Natural killer cell (primary cell): Measurements from ENCODE around the gene MIER1. TPM values are rescaled to one million over a fixed set of nuclear protein-coding genes. Genes with fewer than 3 reads are reported as not detected.

Source experiments
- ATAC-seq, 3 donors: fragments of 150-1000 bp in 2 of 3; fragments of 200-7000 bp in 1 of 3; cut with Tn5 transposase; 1 replicate in 1 of 3; 2 replicates in 2 of 3; pipeline ENCODE4 v1.10.0; 2021; ENCODE audit warnings: mild to moderate bottlenecking in 2 of 3, moderate library complexity in 2 of 3
- DNase-seq, 2 donors: peaks; one replicate each; pipeline versions ENCODE4 v3.0.0 to v3.0.0-alpha.2; 2013 to 2021; ENCODE audit warnings: mixed read lengths in 1 of 2
- H3K27ac ChIP-seq: one replicate; pipeline ENCODE4 v1.5.1; 2013; ENCODE audit warnings: mild to moderate bottlenecking, low read length
- H3K27me3 ChIP-seq: one replicate; pipeline ENCODE4 v1.6.1; 2013; ENCODE audit warnings: low read length; ENCODE audit not compliant: control insufficient read depth, insufficient read depth
- H3K36me3 ChIP-seq: one replicate; pipeline ENCODE4 v1.6.1; 2013; ENCODE audit warnings: low read length; ENCODE audit not compliant: control insufficient read depth, insufficient read depth
- H3K4me1 ChIP-seq: one replicate; pipeline ENCODE4 v1.6.1; 2013; ENCODE audit warnings: low read length; ENCODE audit not compliant: control insufficient read depth, insufficient read depth
- H3K4me3 ChIP-seq: one replicate; pipeline ENCODE4 v1.5.1; 2013; ENCODE audit warnings: low read length
- H3K9me3 ChIP-seq: one replicate; pipeline ENCODE4 v1.6.1; 2013; ENCODE audit warnings: low read length; ENCODE audit not compliant: control insufficient read depth, insufficient read depth
- H3K27ac Mint-ChIP-seq, 2 donors: one replicate each; pipeline ENCODE4 v1.8.0; 2022; ENCODE audit warnings: mild to moderate bottlenecking in 2 of 2, mixed read lengths in 2 of 2, moderate library complexity in 1 of 2
- H3K27me3 Mint-ChIP-seq, 2 donors: one replicate each; pipeline ENCODE4 v1.8.0; 2022; ENCODE audit warnings: low read depth in 2 of 2, mixed read lengths in 2 of 2
- H3K36me3 Mint-ChIP-seq: one replicate; pipeline ENCODE4 v1.8.0; 2022; ENCODE audit warnings: mixed read lengths
- H3K4me1 Mint-ChIP-seq, 2 donors: one replicate each; pipeline ENCODE4 v1.8.0; 2022; ENCODE audit warnings: mixed read lengths in 2 of 2
- H3K4me3 Mint-ChIP-seq: one replicate; pipeline ENCODE4 v1.8.0; 2022; ENCODE audit warnings: mild to moderate bottlenecking, moderate library complexity, mixed read lengths
- H3K9me3 Mint-ChIP-seq, 2 donors: one replicate each; pipeline ENCODE4 v1.8.0; 2022; ENCODE audit warnings: mixed read lengths in 2 of 2
- WGBS: methylation state at CpG from one replicate; pipeline ENCODE4 v1.1.7; 2013; ENCODE audit warnings: missing lambda C conversion rate; ENCODE audit not compliant: insufficient coverage; 5-methylcytosine and 5-hydroxymethylcytosine counted together
- intact Hi-C: fragments of 100-400 bp; cut with micrococcal nuclease; formaldehyde crosslinking; loops from one replicate; pipeline ENCODE4 v1.14.2; 2022
- total RNA-seq, 4 donors: library from RNA; stranded (reverse); fragments of 120-200 nt in 1 of 4; gene quantifications; one replicate each; pipeline versions ENCODE4 v1.2.3 to v1.2.4, GENCODE V29; 2013 to 2022
- TF ChIP-seq, protein P1 (sequence below): fragments of 200-600 bp; IDR thresholded peaks from one replicate; pipeline ENCODE4 v1.8.0; 2022; ENCODE audit warnings: antibody characterized with exemption

The MIER1 gene
- total RNA-seq, 3 donors from 2014 or later (not counting 1 experiment from before 2014, with no cell fraction given) = 87.9 to 94.3 (median 93.2) TPM

DNA sequence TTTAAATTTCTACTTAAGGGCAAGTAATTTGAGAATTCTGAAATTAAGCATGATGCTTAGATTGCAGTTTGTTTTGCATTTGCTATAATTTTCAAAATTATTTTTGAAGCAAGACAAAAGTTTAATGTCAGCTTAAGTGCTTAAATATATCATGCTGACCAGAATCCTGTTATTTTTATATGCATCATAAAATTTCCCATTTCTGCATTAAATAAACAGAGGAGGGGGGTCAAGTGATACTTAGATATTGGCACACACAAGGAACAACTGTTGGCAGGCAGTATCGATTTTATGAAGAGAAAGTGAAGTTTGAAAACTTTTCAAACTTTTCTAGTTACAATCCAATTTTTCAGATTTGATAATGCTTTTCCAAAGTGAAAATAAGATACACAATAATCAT is 61.0 kb downstream of the MIER1 start:
- no CpG with 5 or more reads among the region's 1 CpG for WGBS
- Histone ChIP-seq H3K9me3 (no peaks in the 10 kb centered on the region), H3K36me3 (peaks cover 72% of the 10 kb centered on the region), H3K4me1 (no peaks in the 10 kb centered on the region), H3K27me3 (no peaks in the 10 kb centered on the region), H3K4me3 (no peak overlapping the region), H3K27ac (no peak overlapping the region)
- peaks cover 18% of the 10 kb centered on the region for H3K36me3 Mint-ChIP-seq
- TF ChIP-seq, protein P1, sequence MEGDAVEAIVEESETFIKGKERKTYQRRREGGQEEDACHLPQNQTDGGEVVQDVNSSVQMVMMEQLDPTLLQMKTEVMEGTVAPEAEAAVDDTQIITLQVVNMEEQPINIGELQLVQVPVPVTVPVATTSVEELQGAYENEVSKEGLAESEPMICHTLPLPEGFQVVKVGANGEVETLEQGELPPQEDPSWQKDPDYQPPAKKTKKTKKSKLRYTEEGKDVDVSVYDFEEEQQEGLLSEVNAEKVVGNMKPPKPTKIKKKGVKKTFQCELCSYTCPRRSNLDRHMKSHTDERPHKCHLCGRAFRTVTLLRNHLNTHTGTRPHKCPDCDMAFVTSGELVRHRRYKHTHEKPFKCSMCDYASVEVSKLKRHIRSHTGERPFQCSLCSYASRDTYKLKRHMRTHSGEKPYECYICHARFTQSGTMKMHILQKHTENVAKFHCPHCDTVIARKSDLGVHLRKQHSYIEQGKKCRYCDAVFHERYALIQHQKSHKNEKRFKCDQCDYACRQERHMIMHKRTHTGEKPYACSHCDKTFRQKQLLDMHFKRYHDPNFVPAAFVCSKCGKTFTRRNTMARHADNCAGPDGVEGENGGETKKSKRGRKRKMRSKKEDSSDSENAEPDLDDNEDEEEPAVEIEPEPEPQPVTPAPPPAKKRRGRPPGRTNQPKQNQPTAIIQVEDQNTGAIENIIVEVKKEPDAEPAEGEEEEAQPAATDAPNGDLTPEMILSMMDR = no peak
- no peaks in the 10 kb centered on the region for H3K9me3 Mint-ChIP-seq
- DNase-seq (no peak), ATAC-seq (no peak)
- peaks cover 15 to 17% of the 10 kb centered on the region in 2 donors for H3K4me1 Mint-ChIP-seq
- H3K4me3 Mint-ChIP-seq = no peak overlapping the region
- H3K27ac Mint-ChIP-seq = no peak overlapping the region
- no peaks in the 10 kb centered on the region for H3K27me3 Mint-ChIP-seq
- intact Hi-C loops = no loop called here

DNA sequence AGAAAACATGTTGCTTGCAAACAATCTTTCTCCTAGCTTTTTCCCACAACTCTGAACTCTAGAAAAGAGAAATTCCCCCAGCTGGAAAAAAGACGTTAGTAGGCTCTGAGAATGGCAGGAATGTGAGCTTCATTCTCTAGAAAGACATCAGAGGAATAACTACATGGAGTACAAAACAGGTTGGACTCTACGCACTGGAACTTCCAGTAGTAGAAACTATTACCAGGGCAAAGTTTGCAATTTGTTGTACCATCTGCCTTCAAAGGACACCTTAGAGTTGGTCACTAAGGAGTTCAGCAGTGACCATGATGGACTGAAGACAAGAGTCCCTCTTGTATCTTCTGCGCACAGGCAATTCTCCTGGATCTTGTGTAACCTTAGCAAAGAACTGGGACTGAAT is 68.3 kb downstream of the MIER1 start:
- Histone ChIP-seq H3K4me1 (no peaks in the 10 kb centered on the region), H3K36me3 (peaks cover 13% of the 10 kb centered on the region), H3K27ac (no peak overlapping the region), H3K27me3 (no peaks in the 10 kb centered on the region), H3K4me3 (no peak overlapping the region), H3K9me3 (no peaks in the 10 kb centered on the region)
- intact Hi-C loops = no loop called here
- WGBS = 96% methylated on average over 2 of the region's 3 CpGs
- Mint-ChIP-seq H3K36me3 (peaks cover 5% of the 10 kb centered on the region), H3K9me3 (no peaks in the 10 kb centered on the region), H3K27me3 (no peaks in the 10 kb centered on the region), H3K27ac (no peak overlapping the region), H3K4me3 (no peak overlapping the region), H3K4me1 (peaks cover 6 to 7% of the 10 kb centered on the region in 2 donors)
- ATAC-seq (no peak), DNase-seq (no peak)
- TF ChIP-seq, protein P1 = no peak

- Mint-ChIP-seq H3K36me3 (no peaks in the 10 kb centered on the region), H3K4me1 (peaks cover 6 to 14% of the 10 kb centered on the region in 2 donors), H3K27ac (peak overlapping the region; percentile 21 to 42), H3K4me3 (no peak overlapping the region), H3K27me3 (no peaks in the 10 kb centered on the region), H3K9me3 (no peaks in the 10 kb centered on the region)
- ATAC-seq (peak; percentile 56 to 77 (median 74)), DNase-seq (peak; percentile 23 to 78)
- Histone ChIP-seq H3K9me3 (no peaks in the 10 kb centered on the region), H3K27me3 (no peaks in the 10 kb centered on the region), H3K36me3 (peaks cover 8% of the 10 kb centered on the region), H3K27ac (no peak overlapping the region), H3K4me1 (no peaks in the 10 kb centered on the region), H3K4me3 (no peak overlapping the region)
- 70% methylated on average over 7 of the region's 7 CpGs for WGBS
- TF ChIP-seq, protein P1 = peak; percentile 49
- intact Hi-C loops = loop anchor here (1.0 kb wide), 2 partner anchors 153 to 215 kb away; no protein-coding TSS in a partner anchor
These were observed 71.4 kb downstream of the MIER1 start for GRCh38 chr1:66996018-66996682.

DNA sequence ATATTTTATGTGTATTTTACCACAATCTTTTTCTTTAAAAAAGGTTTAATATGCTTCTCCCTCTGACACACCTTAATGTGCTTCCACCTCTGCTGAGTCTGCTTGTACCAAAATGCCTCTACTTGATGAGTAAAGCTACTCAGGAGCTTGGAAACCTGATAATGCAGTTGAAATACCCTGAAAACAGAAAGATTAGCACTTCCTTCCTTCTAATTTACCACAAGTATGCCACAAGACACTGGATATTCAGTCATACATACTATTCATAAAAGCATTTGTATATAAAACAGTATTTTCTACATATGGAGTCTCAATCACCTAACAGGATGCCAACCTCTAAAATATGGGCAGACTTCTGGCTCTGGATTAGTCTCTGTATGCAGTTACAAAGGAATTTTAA is 74.2 kb downstream of the MIER1 start:
- DNase-seq = no peak
- Mint-ChIP-seq H3K27me3 (no peaks in the 10 kb centered on the region), H3K4me1 (peaks cover 6 to 14% of the 10 kb centered on the region in 2 donors), H3K9me3 (no peaks in the 10 kb centered on the region), H3K4me3 (no peak overlapping the region), H3K27ac (peak overlapping the region; percentile 1 to 9), H3K36me3 (peaks cover 12% of the 10 kb centered on the region)
- TF ChIP-seq, protein P1 = no peak
- no peak overlapping the region for H3K4me3 ChIP-seq
- no peaks in the 10 kb centered on the region for H3K4me1 ChIP-seq
- intact Hi-C loops = no loop called here
- no peaks in the 10 kb centered on the region for H3K27me3 ChIP-seq
- H3K27ac ChIP-seq = no peak overlapping the region
- no peak for ATAC-seq
- H3K36me3 ChIP-seq = peaks cover 9% of the 10 kb centered on the region
- no peaks in the 10 kb centered on the region for H3K9me3 ChIP-seq
